HG03025 (cell line): ENCODE data around the gene DBX2.
"Not testable (repeated sequence)": the region's sequence is repeated elsewhere in the genome, so short reads cannot be mapped to it uniquely, and the experiment has no call there.

Experiments
- ATAC-seq: cut with Tn5 transposase; IDR thresholded peaks from one replicate; pipeline ENCODE4 v1.9.1; 2021; ENCODE audit warnings: mild to moderate bottlenecking, moderate library complexity; ENCODE audit not compliant: unreplicated experiment, low FRiP score

Gene DBX2

GRCh38 chr12:45050751-45051571 is at the start of gene DBX2:
Gene DBX2, minus strand, starts transcription at chr12:45051099. Its CDS starts 172 bp downstream, at chr12:45050927.
- ATAC-seq = no peak

DNA sequence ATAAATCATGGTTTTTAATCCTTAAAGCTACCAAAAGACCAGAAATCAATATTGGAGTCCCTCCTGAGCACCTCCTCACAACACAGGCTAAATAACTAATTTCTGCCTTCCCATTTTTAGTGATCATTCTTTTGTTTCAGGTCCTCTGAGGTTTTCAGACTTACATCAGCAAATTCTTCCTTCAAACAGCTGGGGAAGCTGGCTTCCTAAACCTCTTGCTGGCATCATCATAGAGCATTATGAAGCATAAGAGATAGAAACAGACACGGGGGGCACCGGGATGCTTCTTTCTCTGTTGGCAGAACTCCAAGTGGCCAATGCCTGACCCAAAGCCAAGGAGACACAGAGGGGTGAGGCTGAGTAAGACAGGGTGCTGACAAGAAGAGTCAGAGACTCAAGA is 47.9 kb upstream of the DBX2 start:
- no peak for ATAC-seq

DNA sequence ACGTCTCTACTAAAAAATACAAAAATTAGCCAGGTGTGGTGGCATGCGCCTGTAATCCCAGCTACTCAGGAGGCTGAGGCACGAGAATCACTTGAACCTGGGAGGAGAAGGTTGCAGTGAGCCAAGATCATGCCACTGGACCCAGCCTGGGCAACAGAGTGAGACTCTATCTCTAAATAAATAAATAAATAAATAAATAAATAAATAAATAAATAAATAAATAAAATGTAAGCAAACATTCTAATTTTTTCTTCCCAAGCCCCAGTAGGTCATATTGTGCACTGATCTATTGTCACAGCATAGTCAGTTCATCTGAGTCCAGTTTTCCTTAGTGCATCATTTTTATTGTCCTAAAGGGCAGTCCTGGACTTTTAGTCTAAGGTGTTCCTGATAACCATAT is 44.5 kb upstream of the DBX2 start:
- ATAC-seq = not testable (repeated sequence)

DNA sequence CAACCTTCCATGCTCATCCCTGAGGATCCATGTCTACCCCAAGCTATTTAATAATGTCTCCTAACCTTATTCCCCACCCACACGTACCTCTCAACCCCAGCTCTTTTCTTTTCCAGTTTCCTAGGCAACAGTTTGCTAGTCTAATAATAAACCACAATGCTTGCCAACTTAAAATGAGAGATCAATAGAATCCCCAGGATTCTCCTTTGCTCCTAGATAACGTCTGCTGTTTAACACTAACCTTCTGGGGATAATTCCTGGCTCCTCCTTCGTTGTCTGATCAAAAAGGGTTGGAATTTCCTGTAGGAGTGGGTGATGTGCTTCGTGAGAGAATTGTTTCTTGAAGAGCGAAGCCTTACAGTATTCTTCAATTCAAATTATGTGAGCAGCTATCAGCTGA is 42.2 kb upstream of the DBX2 start:
- no peak for ATAC-seq

DNA sequence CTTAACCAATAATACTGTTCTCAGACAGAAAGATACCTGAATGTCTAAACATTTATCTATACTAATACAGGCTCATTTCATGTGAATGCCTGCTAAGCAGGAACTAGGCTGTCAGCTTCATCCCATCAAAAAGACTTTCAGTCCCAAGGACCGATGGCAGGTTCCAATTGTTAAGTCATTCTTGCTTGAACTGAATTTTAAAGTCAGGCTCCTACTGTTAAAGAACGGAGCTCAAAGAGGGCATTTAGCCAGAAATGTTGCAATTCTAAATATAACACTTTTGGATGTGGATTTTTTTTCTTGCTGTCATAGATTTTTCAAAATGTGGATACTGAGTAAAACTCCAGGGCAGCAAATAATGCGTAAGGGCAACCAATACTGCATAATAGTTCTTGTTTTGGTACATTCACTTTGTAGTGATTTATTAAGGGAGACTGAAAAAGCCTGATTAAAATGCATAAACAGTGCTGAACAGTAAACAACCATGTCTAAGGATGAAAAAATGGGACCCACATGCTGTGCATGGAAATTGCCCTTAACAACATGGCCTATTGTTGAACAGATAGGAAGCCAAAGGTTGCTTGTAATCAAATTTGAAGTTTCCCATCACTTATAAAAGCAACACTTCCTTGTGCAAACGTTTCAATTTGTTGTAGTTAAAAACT is 38.6 kb upstream of the DBX2 start:
- ATAC-seq = no peak

GRCh38 chr12:45088608-45089007 is 37.7 kb upstream of the DBX2 start:
- ATAC-seq = no peak

DNA sequence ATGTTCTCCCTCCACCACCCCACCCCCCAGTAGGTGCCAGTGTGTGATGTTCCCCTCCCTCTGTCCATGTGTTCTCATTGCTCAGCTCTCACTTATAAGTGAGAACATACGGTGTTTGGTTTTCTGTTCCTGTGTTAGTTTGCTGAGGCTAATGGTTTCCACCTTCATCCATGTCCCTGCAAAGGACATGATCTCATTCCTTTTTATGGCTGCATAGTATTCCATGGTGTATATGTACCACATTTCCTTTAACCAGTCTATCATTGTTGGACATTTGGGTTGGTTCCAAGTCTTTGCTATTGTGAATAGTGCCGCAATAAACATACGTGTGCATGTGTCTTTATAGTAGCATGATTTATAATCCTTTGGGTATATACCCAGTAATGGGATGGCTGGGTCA is 33.3 kb upstream of the DBX2 start:
- not testable (repeated sequence) for ATAC-seq

DNA sequence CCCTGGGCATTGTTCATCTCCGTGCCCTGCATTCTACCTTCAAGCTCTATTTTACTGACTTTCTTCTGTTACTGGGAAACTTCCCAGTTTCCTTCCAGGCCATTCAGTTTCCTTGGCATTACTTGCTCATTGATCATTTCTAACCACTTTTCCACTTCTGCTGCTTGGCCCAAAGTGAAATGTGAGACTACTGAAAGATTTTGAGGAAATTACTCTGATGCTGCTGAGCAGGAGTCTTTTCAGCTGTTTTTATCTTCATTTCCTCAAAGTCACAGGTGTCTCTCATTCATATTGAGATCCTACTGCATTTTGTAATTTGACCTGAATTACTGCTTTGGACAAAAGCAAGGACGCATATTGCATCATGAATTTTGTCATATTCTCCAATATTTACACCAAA is 26.4 kb upstream of the DBX2 start:
- no peak for ATAC-seq

DNA sequence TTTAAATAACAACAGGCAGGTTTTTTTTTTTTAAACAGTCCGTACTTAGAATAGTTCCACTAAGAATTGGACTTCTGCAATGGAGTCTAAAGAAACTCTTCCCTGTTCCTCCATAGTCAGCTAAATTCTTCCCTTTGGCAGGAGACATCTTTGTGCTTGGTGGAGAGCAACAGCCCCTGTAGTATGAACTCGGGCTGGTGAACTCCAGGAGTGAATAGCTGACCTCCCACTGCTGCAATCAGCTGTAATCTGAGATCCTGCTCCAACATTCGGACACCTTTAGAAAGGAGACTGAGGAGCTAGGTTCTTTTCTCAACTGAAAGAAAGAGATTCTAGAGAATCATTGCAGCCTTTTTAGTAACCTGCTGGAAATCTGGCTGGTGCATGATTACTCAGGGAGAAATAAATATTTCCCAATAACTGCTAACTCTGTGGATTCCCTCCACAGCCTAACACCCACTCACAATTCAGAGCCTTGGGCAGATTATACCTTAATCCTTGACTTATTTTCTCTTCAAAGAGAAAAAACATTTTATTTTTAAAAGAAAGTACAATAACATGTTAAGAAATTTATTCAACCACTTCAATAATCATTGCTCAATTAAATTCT is 25.6 kb upstream of the DBX2 start:
- no peak for ATAC-seq

- ATAC-seq = no peak
Measured at GRCh38 chr12:45075587-45076282, 24.8 kb upstream of the DBX2 start.

GRCh38 chr12:45065125-45065626 is 14.3 kb upstream of the DBX2 start:
- ATAC-seq = no peak

DNA sequence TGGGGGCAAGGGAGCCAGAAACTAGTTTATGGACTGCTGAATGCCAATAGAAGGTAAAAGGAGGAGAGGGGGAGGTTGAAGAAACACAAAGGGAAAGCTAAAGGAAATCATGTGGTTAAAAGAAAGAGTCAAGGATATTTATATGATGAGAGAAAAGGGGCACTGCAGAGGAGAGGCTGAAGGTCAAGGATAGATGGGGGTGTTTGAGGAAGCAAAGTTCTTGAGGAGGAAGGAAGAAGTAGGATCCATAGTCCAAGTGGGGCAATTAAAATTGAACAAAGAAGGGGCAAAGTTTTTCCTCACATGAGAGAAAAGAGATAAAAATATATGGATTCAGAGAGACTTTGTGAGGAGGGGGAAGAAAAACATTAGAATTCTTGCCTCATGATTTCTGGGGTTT is 10.1 kb upstream of the DBX2 start:
- no peak for ATAC-seq

DNA sequence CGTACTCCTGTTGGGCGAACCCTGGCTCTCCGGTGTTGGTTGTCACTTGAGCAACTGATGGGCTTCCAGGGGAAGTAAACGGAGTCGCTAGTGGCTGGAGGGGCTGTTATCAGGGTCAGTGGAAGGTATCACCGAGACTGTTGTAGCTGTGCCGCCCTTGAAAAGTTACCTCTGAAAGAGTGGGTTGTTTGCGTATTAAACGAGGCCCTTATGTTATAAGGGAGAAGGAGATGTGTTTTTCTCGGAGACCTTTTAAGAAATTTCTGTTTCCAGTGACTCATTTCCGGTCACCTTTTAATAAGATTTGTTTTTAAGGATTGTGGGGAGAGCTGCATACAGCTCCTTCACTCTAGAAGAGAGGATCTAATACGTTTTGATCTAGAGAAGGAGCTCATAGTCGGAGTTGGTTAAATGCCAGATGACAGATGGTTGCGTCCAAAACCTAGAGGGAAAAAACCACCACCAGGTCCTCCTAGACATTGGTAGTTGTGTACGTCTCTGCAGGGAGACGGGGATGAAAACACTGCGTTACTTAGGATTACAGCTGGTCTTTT is 750 bp upstream of the DBX2 start:
- no peak for ATAC-seq

GRCh38 chr12:45049912-45050750 is 768 bp downstream of the DBX2 start:
- ATAC-seq = no peak

- ATAC-seq = no peak
Measured at GRCh38 chr12:45042599-45042998, 8.3 kb downstream of the DBX2 start.

DNA sequence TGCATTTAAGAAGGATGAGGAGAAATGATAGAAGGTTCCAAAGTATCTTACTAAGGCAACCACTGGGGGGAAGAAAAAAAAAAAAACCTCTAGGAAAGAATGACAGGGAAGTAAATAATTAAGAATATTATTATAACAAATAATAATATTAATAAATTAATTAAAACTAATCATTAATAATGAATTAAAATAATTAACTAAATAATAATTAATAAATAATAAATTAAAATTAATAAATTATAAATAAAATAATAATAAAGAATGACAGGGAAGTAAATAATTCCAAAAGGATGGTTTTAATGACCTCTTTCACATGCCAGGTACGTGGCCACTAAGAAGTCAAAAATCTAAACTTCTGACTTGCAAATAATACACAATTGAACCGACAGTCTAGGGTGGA is 9.9 kb downstream of the DBX2 start:
- ATAC-seq = no peak

- ATAC-seq = no peak
Measured at GRCh38 chr12:45039757-45040156, 11.1 kb downstream of the DBX2 start.

GRCh38 chr12:45034861-45035265 is 16.0 kb downstream of the DBX2 start:
- no peak for ATAC-seq

- no peak for ATAC-seq
Measured at GRCh38 chr12:45017916-45018315, 33.0 kb downstream of the DBX2 start.

DNA sequence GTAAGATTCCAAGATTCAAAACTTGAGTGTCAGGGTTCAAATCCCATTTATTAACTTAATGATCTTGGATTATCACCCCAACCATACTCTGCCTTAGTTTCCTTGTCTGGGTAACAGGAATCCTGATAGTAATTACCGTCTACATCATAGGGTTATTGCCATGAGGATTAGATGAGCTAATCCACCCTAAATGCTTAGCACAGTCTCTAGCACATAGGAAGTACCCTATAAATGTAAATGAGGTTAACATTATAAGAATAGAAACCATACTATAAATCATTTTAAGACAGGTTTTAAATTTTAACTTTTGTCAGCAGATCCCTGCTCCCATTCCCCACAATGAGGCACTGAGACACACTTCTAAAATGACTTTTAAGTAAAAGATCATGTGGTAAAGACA is 36.5 kb downstream of the DBX2 start:
- ATAC-seq = no peak
